K562 treated with DMSO at 1 percent for 4 hours (cell line): Measurements from ENCODE around the gene FRG2B. TPM values are rescaled to one million over a fixed set of nuclear protein-coding genes. Genes with fewer than 3 reads are reported as not detected.

ENCODE experiments used
- total RNA-seq: library from RNA; unstranded; fragments of 300-600 nt; gene quantifications from 2 replicates; pipeline ENCODE4 v1.2.3, GENCODE V29; 2022; ENCODE audit not compliant: insufficient read depth

Gene FRG2B
- total RNA-seq, result not detected in 2 replicates

DNA sequence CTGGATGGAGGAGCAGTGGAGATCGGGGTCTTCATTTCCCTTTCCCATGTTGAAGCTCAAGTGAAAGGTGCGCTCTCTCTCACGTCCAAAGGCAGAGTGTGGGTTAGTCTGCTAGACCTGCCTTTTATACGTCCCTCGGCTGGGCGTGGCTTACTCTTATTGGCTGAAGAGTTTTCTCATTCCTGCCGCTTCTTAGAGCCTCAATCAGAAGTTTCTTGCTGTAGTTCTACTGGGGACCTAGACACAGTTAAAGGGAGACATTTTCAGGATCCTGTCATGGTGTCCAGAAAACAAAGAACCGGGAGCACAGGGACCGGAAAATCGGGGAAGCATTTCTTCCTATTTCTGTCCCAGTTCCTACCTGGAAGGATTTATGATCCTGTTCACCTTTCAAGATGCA is at the start of gene FRG2B:
TSS of gene FRG2B (minus strand) at position 101 of the 400 bp plus-strand sequence. CDS start at position 48, 53 bp downstream.

Other genes starting within 250 kb of the FRG2B start
- 3.2 and 6.1 TPM in 2 replicates for gene PAOX, start 247.5 kb downstream of the FRG2B start, total RNA-seq
- gene MTG1, start 232.6 kb downstream of the FRG2B start, total RNA-seq, result 15.8 and 20.9 TPM in 2 replicates
- 1.0 and 2.4 TPM in 2 replicates for gene SPRN, start 202.2 kb downstream of the FRG2B start, total RNA-seq
- gene SCART1, start 172.8 kb downstream of the FRG2B start, total RNA-seq, result 4.3 and 5.3 TPM in 2 replicates
- gene CYP2E1, start 99.4 kb downstream of the FRG2B start, total RNA-seq, result 0.79 TPM in 1 of 2 replicates, not detected in the other
- not detected in 2 replicates for gene SYCE1, start 61.2 kb downstream of the FRG2B start, total RNA-seq